HG03280 (cell line): Measurements from ENCODE around the gene DRGX.

Experiments
- ATAC-seq: cut with Tn5 transposase; IDR thresholded peaks from one replicate; pipeline ENCODE4 v1.9.1; 2021; ENCODE audit warnings: mild to moderate bottlenecking, moderate library complexity; ENCODE audit not compliant: unreplicated experiment

DRGX gene

GRCh38 chr10:49323171-49323895 is 72.6 kb downstream of the DRGX start:
- no peak for ATAC-seq

DNA sequence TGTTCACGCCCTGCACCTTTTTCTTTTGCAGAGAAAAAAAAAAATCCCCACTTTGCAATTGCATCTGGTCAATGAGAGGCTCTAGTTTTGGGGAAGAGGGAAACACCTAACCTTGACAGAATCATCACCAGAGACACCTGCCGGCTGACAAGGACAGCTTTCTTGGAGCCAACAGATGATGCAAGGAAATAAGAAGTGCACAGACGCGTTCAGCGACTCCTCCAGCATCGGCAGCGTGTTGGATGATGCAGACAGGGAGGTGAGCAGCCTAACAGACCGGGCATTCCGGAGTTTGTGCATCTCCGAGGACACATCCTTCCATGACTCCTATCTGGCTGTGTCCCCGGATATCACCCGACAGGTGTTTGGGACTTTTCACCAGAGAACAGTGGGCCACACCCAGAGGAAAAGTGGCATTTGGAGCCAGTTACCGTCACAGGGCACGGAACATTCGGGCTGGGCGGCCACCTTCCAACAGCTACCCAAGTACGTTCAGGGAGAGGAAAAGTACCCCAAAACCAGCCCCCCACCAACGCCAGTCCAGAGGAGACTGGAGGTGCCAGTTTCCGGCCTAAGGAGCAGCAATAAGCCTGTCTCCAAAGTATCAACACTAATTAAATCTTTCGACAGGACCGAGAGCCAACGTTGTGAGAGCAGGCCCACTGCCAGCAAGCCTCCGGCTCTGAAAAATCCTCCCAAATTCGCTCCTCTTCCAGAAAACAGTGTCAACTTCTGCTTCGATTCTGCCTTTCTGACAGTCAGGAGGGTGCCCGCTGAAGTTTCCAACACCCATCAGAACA is 73.3 kb downstream of the DRGX start:
- ATAC-seq, result no peak

DNA sequence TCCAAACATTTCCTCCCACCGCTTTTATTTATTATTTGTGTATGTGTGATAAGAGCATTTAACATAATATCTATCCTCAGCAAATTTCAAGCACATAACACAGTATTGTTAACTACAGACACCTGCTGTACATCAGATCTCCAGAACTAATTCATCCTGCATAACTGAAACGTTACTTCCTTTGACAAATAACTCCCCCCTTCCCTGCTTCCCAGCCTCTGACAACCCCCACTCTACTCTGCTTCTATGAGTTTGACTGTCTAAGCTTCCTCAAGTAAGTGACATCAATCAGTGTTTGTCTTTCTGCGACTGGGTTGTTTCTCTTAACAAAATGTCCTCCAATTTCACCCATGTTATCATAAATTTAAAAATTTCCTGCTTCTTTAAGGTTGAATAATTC is 74.9 kb downstream of the DRGX start:
- no peak for ATAC-seq

- no peak for ATAC-seq
Observed at GRCh38 chr10:49320191-49320590, 75.7 kb downstream of the DRGX start.

DNA sequence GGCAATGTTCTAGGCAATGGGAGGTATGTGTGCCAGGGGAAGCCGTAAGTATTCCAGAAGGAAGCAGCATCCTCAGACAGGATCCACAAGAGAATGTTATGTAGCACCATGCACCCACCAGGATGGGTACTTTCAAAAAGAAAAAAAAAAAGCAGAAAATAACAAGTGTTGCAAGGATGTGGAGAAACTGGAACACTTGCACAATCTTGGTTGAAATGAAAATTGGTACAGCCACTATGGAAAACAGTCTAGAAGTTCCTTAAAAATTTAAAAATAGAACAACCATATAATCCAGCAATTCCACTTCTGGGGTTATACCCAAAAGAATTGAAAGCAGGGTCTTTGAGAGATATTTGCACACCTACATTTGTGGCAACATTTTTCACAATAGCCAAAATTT is 76.7 kb downstream of the DRGX start:
- ATAC-seq, result no peak

DNA sequence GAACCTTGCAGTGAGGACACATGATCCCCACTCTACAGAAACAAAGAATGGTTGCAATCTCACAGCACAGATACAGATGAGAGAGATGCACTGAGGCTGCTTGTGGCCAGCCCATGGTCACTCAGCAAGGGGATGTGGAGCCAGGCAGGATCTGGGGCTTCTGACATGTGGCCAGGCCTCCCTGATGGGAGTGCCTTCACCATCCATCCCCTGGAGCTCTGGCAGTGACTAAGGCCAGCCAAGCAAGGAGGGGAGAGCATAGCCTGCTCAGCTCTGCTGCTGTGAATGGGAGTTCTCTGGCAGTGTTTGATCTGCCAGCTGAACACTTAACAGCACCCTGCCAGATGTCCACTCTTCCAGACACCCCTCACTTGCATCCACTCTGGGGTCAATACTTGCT is 77.1 kb downstream of the DRGX start:
- ATAC-seq, result no peak

DNA sequence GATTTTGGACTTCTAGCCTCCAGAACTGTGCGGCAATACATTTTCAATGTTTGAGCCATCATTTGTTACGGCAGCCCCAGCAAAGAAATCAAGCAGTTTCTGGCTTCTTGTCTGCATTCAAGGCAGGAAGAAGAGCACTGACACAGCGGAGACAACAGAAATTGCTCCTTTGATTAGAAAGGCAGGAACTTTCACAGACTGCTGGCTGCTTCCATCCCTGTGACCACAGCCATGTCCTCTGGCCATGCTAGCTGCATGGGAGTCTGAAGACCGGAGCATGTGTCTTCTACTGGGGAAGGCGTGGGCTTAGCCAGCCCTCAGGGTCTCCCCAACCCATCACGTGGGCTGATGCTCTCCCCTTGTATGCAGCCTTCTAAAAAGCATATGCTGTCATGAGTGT is 77.9 kb downstream of the DRGX start:
- no peak for ATAC-seq

GRCh38 chr10:49314806-49315205 is 81.1 kb downstream of the DRGX start:
- no peak for ATAC-seq
